ENCODE results near the gene PA2G4.
A peak's percentile ranks its signal among the peaks of the same experiment; 100 is the strongest.

The PA2G4 gene

DNA sequence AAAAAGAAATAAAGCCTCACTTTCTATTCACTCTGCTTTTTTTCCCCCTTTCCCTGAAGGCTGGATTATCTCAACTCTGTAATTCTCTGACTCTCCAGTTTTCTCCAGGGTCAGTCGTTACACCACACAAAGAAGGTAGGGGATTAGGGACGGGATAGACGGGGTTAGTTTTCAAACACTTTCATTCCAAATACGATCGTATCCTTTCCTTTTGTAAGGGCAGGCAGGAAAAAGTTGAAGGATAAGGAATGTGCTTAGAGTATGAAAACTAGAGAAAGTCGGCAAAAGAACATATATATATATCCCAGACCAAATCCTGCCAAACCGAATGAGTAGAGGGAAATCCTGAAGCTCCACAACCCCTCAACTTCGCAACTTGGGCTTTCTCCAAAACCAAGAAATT lies 23.1 kb downstream of the PA2G4 start:
- DNase-seq: no peak

DNA sequence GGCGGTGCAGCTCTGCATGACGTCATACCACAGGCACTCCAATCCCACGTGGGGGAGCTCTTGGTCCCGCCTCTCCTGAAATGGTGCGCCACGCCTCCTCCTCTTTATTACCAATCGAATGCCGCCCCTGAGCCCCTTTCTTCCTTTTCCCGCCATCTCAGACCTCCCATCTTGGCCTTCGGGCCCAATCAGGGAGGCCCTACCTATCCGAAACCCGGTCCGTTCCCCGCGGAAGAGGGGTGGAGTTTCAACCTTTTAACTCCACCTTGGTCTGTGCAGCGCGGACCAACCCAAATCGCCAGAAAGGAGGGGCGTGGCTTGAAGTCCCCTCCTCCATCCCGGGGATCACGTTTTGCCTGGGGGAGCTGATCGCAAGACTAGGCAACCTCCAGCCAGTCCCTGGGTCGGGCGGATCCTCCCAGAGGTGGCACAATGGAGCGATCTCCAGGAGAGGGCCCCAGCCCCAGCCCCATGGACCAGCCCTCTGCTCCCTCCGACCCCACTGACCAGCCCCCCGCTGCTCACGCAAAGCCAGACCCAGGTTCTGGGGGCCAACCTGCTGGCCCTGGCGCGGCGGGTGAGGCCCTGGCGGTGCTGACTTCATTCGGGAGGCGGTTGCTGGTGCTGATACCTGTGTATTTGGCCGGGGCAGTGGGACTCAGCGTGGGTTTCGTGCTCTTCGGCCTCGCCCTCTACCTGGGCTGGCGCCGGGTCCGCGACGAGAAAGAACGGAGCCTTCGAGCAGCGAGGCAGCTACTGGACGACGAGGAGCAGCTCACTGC lies 23.7 kb downstream of the PA2G4 start, which contains the start of gene ESYT1:
TSS of gene ESYT1 (plus strand) at position 380 of the 782 bp plus-strand sequence. CDS start at position 433, 53 bp downstream.
- DNase-seq: peak; percentile 100

GRCh38 chr12:56128670-56129205 lies 24.4 kb downstream of the PA2G4 start:
- peak; percentile 57 for DNase-seq

DNA sequence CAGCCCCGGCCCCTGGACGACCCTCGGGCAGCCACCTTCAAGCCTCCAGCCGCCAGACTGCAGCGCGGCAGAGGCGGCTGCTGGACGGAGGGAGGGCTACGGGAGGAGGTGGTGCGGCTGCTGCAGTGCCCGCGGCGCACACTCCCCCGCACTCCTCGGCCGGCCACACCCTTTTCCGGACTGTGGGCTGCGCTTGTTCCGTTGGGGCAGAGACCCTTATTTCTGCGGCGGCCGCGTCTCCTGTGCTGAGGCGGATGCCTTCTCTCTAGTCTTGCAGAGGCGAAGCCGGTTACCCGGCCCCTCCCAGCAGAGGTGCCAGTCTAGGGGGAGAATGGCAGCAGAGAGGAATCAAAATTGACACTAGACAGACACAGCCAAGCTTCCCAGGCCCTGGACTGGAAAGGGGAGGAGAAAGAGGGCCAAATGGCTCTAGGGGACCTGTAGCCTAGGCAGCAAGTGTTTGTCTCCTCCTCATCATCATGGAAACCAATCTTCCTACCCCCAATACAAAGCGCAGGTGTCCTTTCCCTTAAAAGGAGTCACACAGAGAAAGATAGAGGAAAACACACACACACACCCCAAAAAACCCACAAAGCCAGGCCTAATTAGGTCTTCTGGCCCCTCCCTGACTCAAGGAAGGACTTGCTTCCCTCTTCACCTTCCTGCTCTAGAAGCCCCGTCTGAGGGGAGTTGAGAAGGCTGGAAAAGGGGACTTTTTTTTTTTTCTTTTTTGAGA lies 25.0 kb downstream of the PA2G4 start:
- peak; percentile 89 for DNase-seq

DNA sequence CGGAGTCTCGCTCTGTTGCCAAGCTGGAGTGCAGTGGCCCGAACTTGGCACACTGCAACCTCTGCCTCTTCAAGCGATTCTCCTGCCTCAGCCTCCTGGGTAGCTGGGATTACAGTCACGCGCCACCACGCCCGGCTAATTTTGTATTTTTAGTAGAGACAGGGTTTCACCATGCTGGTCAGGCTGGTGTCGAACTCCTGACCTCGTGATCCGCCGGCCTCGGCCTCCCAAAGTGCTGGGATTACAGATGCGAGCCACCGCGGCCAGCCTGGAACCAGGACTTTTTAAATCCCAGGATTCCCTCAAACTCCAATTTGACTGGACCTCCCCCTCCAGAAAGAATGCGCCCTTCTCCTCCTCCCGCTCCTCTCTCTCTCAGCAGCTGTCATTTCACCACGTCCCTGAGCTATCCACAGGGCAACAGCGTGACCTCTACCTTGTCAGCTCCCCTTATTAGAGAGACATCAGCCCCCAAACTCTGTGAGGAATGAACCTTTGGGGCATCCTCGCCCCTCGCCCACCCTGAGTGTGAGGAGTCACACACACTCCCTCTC lies 25.7 kb downstream of the PA2G4 start:
- DNase-seq: no peak

- no peak for DNase-seq
Observed at GRCh38 chr12:56130876-56131275, 26.5 kb downstream of the PA2G4 start.

GRCh38 chr12:56134897-56135296 lies 30.5 kb downstream of the PA2G4 start:
- DNase-seq: no peak

- no peak for DNase-seq
Observed at GRCh38 chr12:56137853-56138571, 33.7 kb downstream of the PA2G4 start.

DNA sequence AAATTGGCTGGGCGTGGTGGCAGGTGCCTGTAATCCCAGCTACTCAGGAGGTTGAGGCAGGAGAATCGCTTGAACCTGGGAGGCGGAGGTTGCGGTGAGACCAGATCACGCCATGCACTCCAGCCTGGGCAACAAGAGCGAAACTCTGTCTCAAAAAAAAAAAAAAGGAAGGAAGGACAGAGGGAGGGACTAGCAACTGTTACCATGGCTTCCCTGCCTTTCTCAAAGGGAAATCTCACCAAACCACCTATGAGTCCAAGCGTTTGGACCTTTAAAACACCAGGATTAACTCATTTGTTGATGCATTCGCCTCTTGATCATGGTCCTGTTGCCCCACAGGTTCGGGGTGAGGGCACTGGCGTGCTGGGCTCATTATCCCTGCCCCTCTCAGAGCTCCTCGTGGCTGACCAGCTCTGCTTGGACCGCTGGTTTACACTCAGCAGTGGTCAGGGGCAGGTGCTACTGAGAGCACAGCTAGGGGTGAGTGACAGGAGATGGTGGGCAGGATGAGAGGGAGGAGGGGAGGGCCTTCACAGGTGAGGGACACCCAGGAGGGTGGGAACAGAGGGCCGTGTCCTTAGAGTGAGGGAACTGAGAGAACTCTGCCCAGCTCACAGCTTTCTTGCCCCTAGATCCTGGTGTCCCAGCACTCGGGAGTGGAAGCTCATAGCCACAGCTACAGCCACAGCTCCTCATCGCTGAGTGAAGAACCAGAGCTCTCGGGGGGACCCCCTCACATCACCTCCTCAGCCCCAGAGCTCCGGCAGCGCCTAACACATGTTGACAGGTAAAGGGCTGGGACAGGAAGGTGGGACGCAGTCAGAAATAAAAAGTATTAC lies 37.8 kb downstream of the PA2G4 start:
- no peak for DNase-seq

GRCh38 chr12:56143217-56143616 lies 38.9 kb downstream of the PA2G4 start:
- no peak for DNase-seq

GRCh38 chr12:56143870-56144269 lies 39.5 kb downstream of the PA2G4 start:
- no peak for DNase-seq

DNA sequence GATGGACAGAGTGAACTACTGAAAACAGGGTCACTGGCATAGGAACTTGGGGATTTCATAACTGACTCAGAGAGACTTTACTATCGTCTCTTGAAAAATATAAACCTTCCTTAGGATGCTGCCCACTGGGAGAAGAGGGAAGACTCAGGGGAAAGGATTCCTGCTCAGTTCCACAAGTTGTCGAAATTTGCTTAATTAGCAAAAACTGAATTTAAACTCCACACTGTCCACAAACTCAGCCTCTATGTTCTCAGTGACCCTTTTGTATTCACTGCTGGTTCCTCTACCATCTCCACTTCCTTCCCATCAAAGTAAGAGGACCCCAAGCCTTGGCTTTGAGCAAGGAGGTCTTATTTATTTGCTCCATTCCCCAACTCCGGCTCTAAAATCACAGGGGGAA lies 40.9 kb downstream of the PA2G4 start:
- no peak for DNase-seq

DNA sequence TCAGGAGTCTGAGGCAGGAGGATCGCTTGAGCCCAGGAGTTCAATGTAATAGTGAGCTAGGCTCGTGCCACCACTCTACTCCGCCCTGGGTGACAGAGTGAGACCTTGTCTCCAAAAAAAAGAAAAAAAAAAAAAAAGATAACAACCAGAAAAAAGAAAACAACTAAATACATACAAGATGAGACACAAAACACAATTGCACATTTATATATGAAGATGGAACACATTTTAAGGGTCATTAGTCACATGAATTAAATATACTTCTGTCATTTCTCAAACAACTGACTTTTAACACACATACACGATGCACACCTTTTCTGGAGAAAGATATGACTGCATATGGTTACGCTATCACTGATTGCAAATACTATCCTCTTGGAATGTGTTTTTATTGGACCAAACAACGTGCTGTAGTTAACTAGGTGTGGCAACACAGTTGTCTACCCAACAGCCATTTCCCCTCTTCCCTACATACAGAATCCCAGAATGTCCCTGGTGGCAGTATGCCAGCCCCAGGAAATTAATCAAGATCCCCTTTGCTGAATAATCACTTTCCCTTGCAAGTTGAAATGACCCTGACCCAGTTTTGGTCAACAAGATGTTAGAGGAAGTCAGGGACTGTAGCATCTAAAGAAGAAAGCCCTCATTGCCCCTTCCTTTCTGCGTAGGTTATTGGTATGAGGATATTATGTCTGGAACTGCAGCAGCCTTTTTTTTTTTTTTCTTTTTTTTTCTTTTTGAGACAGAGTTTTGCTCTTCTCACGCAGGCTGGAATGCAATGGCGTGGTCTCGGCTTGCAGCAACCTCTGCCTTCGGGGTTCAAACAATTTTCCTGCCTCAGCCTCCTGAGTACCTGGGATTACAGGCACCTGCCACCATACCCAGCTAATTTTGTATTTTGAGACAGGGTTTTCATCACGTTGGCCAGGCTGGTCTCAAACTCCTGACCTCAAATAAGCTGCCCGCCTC lies 42.4 kb downstream of the PA2G4 start:
- no peak for DNase-seq

- peak; percentile 63 for DNase-seq
Observed at GRCh38 chr12:56150563-56150962, 46.2 kb downstream of the PA2G4 start.

GRCh38 chr12:56151672-56152131 lies 47.3 kb downstream of the PA2G4 start:
- peak; percentile 83 for DNase-seq

GRCh38 chr12:56152132-56152755 lies 47.9 kb downstream of the PA2G4 start, which contains the start of gene MYL6B:
Gene MYL6B, plus strand, starts transcription at chr12:56152587. Its CDS starts 1,332 bp downstream, at chr12:56153919.
- DNase-seq: peak; percentile 97

DNA sequence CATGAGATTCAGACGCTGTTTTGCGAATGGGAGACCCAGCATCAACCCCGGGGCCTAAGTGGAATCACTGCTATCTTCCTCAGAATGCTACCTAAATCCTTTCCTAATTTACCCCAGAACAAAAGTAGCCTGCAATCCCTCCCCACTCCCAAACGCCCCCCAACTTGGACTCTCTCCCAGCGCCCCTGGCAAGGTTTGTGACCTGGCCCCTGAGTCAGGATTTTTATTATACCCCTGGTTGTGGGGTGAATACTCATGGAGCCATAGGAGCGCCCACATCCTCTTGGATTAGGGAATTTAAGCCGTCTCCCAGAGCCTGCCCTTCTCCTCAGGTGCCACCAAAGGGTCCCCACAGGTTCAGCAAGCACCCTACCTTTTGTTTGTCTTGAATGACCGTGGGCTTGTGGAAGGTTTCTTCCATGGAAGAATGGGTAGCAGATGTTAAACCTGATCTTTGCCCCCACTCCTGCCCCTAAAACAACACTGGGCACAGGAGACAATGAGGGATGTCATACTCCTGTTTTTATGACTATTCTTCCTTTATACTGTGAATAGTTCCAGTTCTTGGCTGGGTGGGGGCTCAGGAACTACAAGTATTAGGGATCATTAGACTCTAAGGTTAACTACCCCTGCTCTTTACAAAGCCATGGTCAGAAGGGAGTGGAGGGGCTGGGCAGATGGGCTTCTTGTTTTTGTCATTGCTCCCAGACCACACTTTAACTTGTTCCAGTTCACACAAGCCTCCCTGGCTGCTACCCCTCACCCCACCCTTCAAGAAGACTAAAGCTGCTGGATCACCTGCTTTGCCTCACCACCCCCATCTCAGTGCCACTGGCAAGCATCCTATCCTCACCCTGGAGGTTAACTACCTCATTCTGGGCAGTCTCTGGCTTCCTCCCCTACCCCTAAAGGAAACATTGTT lies 48.7 kb downstream of the PA2G4 start:
- DNase-seq: peak; percentile 42

DNA sequence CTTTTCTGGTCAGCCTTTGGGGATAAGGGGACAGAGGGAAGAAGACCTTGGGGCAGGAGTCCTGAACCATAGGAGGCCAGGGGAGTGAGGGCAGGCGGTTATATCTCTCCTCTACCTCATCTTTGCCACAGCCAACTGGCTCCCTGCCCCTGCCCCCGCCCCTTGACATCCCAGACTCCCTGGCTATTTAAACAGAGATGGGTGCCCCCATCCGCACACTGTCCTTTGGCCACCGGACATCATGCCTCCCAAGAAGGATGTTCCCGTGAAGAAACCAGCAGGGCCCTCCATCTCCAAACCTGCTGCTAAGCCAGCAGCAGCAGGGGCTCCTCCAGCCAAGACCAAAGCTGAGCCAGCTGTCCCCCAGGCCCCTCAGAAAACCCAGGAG lies 49.3 kb downstream of the PA2G4 start:
- no peak for DNase-seq

DNA sequence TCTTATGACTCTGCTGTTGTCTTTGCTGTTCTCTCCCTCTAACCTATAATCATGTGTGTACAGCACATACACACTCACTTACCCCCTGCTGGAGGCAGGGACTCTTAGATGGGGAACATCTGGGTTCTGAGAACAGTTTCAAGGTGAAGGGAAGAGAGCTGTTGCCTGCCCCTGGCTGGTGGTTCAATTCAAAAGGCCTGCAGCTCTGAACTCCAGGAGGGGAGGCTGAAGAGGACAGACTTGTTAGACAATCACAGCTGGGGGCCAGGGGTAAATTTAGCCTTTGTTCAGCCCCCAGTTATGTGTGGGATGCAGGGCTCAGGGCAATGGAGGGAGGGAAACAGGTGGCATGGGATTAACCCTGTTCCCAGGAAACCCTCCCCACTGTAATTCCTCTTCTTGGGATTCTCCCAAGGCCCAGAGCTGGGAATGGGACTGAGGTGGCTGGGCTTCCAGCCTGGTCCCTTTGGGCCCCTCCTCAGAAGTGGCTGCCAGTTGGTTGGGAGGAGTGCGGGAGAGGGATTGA lies 50.0 kb downstream of the PA2G4 start:
- peak; percentile 30 for DNase-seq
